Germinal center (tissue), 1 donor: ENCODE results near the gene TMEM150B.

Source experiments
- DNase-seq: peaks from one replicate; pipeline ENCODE4 v3.0.0; 2012; ENCODE audit warnings: mixed read lengths, low spot score

Gene TMEM150B

DNA sequence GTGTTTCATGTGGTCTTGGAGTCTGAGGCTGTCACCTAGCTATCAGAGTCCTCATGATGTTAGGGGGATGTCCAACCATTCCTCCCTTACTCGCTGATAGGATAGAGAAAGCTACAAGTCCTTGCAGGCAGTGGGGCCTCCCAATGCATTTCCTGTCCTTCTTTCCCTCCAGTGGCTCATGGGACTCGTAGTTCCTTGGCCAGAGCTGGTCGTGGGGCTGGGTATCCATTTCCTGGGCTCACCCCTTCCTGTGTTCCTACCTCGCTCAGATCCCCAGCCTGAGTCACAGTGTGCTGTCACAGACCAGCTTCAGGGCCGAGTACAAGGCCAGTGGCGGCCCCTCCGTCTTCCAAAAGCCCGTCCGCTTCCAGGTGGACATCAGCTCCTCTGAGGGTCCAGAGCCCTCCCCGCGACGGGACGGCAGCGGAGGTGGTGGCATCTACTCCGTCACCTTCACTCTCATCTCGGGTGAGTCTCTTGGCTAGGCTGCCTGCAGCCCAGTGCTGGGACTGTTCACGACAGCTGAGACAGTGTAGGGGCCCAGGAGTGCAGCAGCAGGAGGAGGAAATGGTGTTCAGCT lies 19.1 kb downstream of the TMEM150B start:
- DNase-seq: no peak

DNA sequence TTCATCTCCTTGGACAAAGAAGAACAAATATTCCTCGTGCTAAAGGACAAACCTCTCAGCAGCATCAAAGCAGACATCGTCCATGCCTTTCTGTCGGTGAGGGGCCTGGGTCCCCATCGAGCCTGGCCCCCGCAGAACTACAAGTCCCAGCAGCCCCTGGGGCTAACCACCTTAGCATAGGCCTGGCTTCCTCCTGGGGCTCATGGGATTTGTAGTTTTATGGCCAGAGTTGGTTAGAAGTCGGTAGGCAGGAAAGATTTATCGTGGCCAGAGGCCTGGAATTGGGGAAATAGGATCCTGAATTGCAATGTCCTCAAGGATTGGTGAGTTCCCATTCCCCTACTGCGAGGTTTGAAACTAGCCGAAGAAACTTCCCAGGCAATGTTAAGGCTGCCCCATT lies 19.6 kb downstream of the TMEM150B start:
- DNase-seq: peak; percentile 72

- DNase-seq: no peak
Observed at GRCh38 chr19:55304980-55305379, 20.2 kb downstream of the TMEM150B start.

GRCh38 chr19:55304279-55304978 lies 20.7 kb downstream of the TMEM150B start:
- peak; percentile 48 for DNase-seq

DNA sequence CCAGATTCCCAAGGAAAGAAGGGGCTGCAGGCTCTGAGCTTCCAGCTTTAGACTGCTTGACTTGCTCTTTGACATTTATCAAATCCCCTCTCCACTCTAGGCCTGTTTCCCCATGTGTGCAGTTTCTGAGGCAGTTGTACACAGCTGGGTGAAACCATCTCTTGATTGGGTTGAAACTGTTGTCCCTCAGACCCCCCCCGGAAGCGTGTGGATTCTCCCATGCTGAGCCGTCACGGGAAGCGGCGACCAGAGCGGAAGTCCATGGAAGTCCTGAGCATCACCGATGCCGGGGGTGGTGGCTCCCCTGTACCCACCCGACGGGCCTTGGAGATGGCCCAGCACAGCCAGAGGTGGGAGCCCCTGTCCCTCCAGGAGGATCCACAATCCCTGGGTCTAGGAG lies 21.7 kb downstream of the TMEM150B start:
- no peak for DNase-seq

- no peak for DNase-seq
Observed at GRCh38 chr19:55302318-55302703, 22.8 kb downstream of the TMEM150B start.

- DNase-seq: peak; percentile 99
Observed at GRCh38 chr19:55301459-55302317, 23.5 kb downstream of the TMEM150B start.

DNA sequence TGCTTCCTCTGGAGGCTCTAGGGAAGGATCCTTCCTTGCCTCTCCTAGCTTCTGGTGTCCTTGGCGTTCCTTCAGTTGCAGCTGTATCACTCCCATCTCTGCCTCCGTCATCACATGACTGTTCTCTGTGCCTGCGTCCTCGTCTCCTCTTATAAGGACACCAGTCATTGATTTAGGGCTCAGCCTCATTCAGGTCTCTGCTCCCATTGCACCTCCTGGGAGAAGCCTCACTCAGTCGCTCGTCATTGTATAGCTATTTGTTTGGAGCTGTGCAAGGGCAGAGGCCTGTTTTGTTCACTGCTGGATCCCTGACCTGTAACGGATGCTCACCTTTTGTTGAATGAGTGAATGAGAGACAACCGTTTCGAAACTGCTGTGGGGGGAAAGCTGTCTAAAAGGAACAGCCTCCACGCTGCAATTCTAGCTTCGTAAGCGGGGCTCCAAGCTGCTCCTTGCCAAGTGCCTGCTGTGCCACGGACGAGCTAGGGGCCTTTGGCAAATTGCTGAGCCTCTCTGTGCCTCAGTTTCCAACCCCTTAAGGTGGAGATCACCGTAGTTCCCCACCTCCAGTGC lies 24.2 kb downstream of the TMEM150B start:
- no peak for DNase-seq

DNA sequence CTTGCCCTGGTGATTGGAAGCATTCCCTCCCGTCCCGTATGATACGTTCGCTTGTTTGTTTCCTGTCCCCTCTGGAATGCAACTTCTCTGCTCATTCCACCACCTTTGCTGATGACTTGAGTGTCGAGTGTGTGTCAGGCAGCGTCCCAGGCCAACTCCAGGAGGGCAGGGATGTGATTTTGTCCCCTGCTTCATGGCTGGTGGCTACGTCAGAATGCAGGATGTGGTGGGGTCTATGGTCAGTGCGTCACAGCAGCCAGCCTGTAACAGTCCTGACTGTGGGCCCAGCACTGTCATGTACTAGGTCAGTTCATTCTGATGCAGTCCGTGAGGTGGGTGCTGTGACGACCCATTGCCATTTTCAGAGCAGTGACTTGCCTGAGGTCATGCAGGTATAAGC lies 25.1 kb downstream of the TMEM150B start:
- DNase-seq: no peak

DNA sequence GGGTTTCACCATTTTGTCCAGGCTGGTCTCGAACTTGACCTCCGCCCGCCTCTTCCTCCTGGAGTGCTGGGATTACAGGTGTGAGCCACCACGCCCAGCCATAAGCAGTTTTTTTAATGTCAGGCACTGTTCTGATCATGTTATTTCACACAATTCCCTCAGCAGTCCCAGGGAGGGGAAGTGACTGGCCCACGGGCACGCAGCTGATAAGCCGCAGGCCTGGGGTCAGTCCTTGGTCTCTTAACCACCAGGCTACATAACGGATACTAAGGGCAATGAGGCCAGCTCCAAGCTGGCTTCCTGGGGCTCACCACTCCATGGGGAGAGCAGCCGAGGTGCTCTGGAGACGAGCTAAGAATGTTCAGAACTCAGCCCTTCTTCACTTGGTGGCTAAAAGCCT lies 27.9 kb downstream of the TMEM150B start:
- DNase-seq: no peak

GRCh38 chr19:55289117-55289796 lies 35.9 kb downstream of the TMEM150B start:
- no peak for DNase-seq

GRCh38 chr19:55287361-55288079 lies 37.6 kb downstream of the TMEM150B start:
- DNase-seq: no peak

GRCh38 chr19:55285229-55285890 lies 39.8 kb downstream of the TMEM150B start:
- DNase-seq: no peak

DNA sequence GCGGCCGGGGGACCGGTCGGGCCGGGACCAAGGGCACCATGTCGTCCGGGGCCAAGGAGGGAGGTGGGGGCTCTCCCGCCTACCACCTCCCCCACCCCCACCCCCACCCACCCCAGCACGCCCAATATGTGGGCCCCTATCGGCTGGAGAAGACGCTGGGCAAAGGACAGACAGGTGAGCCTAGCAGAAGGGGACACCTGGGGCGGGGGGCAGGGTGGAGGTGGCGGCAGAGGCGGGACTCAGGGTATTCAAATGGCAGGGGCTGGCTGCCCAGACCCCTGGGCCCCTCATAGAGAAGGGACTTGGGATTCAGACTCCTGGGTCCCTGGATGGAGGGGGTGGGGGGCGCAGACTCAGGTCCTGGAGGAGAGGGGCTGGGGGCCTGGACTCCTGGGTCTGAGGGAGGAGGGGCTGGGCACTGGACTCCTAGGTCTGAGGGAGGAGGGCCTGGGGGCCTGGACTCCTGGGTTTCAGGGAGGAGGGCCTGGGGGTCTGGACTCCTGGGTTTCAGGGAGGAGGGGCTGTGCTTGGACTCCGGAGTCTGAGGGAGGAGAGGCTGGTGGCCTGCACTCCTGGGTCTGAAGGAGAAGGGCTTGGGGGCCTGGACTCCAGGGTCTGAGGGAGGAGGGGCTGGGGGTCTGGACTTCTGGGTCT lies 40.6 kb downstream of the TMEM150B start:
- no peak for DNase-seq

- DNase-seq: no peak
Observed at GRCh38 chr19:55283548-55284377, 41.4 kb downstream of the TMEM150B start, which contains the start of gene BRSK1. Gene BRSK1, plus strand, starts transcription at chr19:55283997. Its CDS starts 446 bp downstream, at chr19:55284443.

GRCh38 chr19:55279770-55280643 lies 45.1 kb downstream of the TMEM150B start, which contains the start of gene HSPBP1:
Gene HSPBP1, minus strand, starts transcription at chr19:55280110. Its CDS starts 502 bp downstream, at chr19:55279608.
- peak; percentile 89 for DNase-seq

DNA sequence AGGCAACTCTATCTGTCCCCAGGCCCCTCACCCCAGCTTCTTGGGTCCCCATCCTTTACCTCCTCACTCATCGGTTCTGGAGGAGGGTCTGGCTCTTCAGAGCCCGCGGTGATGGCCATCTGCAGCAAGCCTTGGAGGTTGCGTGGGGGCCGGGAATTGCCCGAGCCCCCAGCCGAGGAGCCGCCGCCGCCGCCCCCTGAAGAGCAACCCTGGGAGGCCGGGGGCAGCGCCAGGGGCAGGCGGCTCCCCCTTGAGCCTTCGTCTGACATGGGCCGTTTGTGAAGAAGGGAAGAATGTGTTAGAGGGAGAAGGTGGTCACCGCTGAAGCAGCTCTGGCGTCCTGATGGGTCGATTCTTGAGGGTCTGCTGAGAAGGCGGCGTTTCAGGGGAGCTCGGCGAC lies 45.8 kb downstream of the TMEM150B start:
- no peak for DNase-seq
